Small intestine (tissue), 7 donors: ENCODE results near the gene GPC1. TPM values are rescaled to one million over a fixed set of nuclear protein-coding genes. Genes with fewer than 3 reads are reported as not detected.
"Not testable (repeated sequence)": the region's sequence is repeated elsewhere in the genome, so short reads cannot be mapped to it uniquely, and the experiment has no call there.

Experiments used
- DNase-seq, 2 donors: peaks; one replicate each; pipeline versions ENCODE4 v3.0.0 to v3.0.0-alpha.2; 2013
- FAIRE-seq: peaks from 2 replicates; lab custom pipeline; 2012; peaks lifted over from hg19 to GRCh38; lab: Jason Lieb, UNC
- H3K27ac ChIP-seq, 3 donors: one replicate each; pipeline ENCODE4 v1.5.1; 2013; ENCODE audit warnings: low read length in 2 of 3, mild to moderate bottlenecking in 2 of 3, control low read depth in 1 of 3, inconsistent platforms in 1 of 3, low read depth in 1 of 3, moderate library complexity in 1 of 3
- H3K27me3 ChIP-seq, 3 donors: one replicate each; pipeline ENCODE4 v1.6.1; 2013; ENCODE audit warnings: low read length in 3 of 3, inconsistent platforms in 1 of 3; ENCODE audit not compliant: control insufficient read depth in 3 of 3, insufficient read depth in 3 of 3
- H3K36me3 ChIP-seq, 3 donors: one replicate each; pipeline ENCODE4 v1.6.1; 2013; ENCODE audit warnings: low read length in 3 of 3, inconsistent platforms in 1 of 3, low read depth in 1 of 3, mild to moderate bottlenecking in 1 of 3, moderate library complexity in 1 of 3; ENCODE audit not compliant: control insufficient read depth in 3 of 3, insufficient read depth in 2 of 3
- H3K4me1 ChIP-seq, 3 donors: one replicate each; pipeline ENCODE4 v1.6.1; 2013; ENCODE audit warnings: low read length in 2 of 3, inconsistent platforms in 1 of 3, low read depth in 1 of 3, mild to moderate bottlenecking in 1 of 3, moderate library complexity in 1 of 3; ENCODE audit not compliant: control insufficient read depth in 3 of 3, insufficient read depth in 2 of 3
- H3K4me3 ChIP-seq, 3 donors: one replicate each; pipeline ENCODE4 v1.5.1; 2013; ENCODE audit warnings: low read length in 3 of 3, control low read depth in 1 of 3, inconsistent platforms in 1 of 3, low read depth in 1 of 3, mild to moderate bottlenecking in 1 of 3, moderate library complexity in 1 of 3
- H3K9me3 ChIP-seq, 2 donors: one replicate each; pipeline ENCODE4 v1.6.1; 2013; ENCODE audit warnings: low read depth in 1 of 2, low read length in 1 of 2; ENCODE audit not compliant: control insufficient read depth in 2 of 2, insufficient read depth in 1 of 2
- WGBS, 3 donors: extraction: QIAGEN DNeasy Blood & Tissue Kit; methylation state at CpG; one replicate each; pipeline ENCODE4 v1.1.7; 2013; 5-methylcytosine and 5-hydroxymethylcytosine counted together
- polyA plus RNA-seq, 4 donors: library from polyadenylated mRNA; stranded (reverse) in 3 of 4; unstranded in 1 of 4; fragments of 200-250 nt in 3 of 4; fragments of 120-200 nt in 1 of 4; gene quantifications; one replicate each; pipeline versions ENCODE4 v1.2.1 to v1.2.3, GENCODE V29; 2013
- donor health status: healthy with polysubstance abuse.
- donor health status: control.
- donor health status: control.
- donor health status: Bipolar disorder and iron deficiency.
- donor health status: healthy.

GPC1 gene
- polyA plus RNA-seq, 4 donors: 0.89 to 15.5 (median 4.8) TPM

DNA sequence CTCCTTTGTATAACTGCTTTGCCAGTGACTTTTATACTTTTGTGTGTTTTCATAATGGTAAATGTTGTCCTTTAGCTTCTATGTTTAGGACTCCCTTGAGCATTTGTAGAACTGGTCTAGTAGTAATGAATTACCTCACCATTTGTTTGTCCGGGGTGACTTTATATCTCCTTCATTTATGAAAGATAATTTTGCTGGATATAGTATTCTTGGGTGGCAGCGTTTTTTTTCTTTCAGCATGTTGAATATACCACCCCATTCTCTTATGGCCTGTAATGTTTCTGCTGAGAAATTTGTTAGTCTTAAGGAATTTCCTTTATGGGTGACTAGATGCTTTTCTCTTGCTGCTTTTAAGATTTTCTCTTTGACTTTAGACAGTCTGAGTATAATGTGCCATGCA, 56.0 kb downstream of the GPC1 start:
- Histone ChIP-seq H3K36me3 (peaks cover 0 to 3% (median 2%) of the 10 kb centered on the region in 3 donors), H3K4me3 (no peak overlapping the region), H3K27ac (no peak overlapping the region), H3K4me1 (no peaks in the 10 kb centered on the region), H3K9me3 (peaks cover 0 to 20% of the 10 kb centered on the region in 2 donors), H3K27me3 (no peaks in the 10 kb centered on the region)
- FAIRE-seq (no peak), DNase-seq (no peak)
- WGBS, 3 donors: 71 to 83% (median 79%) methylated on average over 2 of the region's 2 CpGs

DNA sequence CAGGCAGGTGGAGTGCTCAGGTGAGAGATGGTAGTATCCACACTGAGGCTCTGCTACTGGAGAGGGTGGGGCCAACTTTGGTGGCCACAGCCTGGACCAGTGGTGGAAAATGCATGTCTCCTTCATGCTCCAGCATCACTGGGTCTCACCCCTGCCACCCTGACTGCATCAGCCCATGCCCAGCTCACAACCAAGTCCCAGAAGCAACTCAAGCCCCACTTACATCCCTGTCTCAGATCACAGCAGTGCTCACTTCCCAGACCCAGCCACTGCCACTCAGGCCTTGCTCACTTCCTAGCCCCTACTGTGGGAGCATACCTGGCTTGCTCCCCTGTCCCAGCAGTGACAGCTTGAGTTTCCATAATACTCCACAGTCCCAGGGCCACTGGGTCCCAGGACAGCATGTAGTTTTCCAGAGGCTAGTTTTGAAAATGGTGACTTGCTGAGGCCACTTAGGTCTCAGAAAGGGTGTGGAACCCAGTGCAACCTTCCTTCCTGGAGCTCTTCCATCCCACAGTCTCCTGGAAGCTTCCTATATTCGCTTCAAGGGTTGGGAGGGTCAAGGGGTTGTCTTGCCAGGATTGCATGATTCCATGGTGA, 58.8 kb downstream of the GPC1 start:
- H3K9me3 ChIP-seq: peaks cover 0 to 19% of the 10 kb centered on the region in 2 donors
- no peak overlapping the region for H3K27ac ChIP-seq
- no peaks in the 10 kb centered on the region for H3K4me1 ChIP-seq
- WGBS, 3 donors: 83 to 100% (median 88%) methylated on average over 1 of the region's 1 CpG
- DNase-seq: no peak
- no peak for FAIRE-seq
- H3K4me3 ChIP-seq: no peak overlapping the region
- H3K36me3 ChIP-seq: peaks cover 0 to 16% (median 5%) of the 10 kb centered on the region in 3 donors
- no peaks in the 10 kb centered on the region for H3K27me3 ChIP-seq

- 82 to 91% (median 86%) methylated on average over 11 of the region's 11 CpGs for WGBS, 3 donors
- not testable (repeated sequence) for FAIRE-seq
These were observed 59.5 kb downstream of the GPC1 start for GRCh38 chr2:240494942-240495341.

GRCh38 chr2:240497082-240497481, 61.6 kb downstream of the GPC1 start:
- Histone ChIP-seq H3K9me3 (peaks cover 0 to 15% of the 10 kb centered on the region in 2 donors), H3K36me3 (peaks cover 0 to 25% (median 9%) of the 10 kb centered on the region in 3 donors)
- FAIRE-seq, DNase-seq, H3K4me1 ChIP-seq, H3K4me3 ChIP-seq, H3K27me3 ChIP-seq, H3K27ac ChIP-seq: not testable (repeated sequence)
- 96 to 99% (median 98%) methylated on average over 7 of the region's 7 CpGs for WGBS, 3 donors

More at GRCh38 chr2:240494942-240495341, 59.5 kb downstream of the GPC1 start:
- H3K27me3 ChIP-seq, H3K4me3 ChIP-seq, H3K27ac ChIP-seq, H3K4me1 ChIP-seq, DNase-seq: not testable (repeated sequence)
- Histone ChIP-seq H3K36me3 (peaks cover 0 to 20% (median 8%) of the 10 kb centered on the region in 3 donors), H3K9me3 (peaks cover 0 to 19% of the 10 kb centered on the region in 2 donors)

GRCh38 chr2:240498171-240498957, 62.9 kb downstream of the GPC1 start:
- FAIRE-seq (no peak), DNase-seq (no peak)
- H3K27me3 ChIP-seq: no peaks in the 10 kb centered on the region
- H3K4me3 ChIP-seq: no peak overlapping the region
- peaks cover 0 to 9% of the 10 kb centered on the region in 2 donors for H3K9me3 ChIP-seq
- H3K27ac ChIP-seq: no peak overlapping the region
- no peaks in the 10 kb centered on the region for H3K4me1 ChIP-seq
- peaks cover 0 to 25% (median 9%) of the 10 kb centered on the region in 3 donors for H3K36me3 ChIP-seq
- 89 to 95% (median 91%) methylated on average over 13 of the region's 13 CpGs for WGBS, 3 donors

DNA sequence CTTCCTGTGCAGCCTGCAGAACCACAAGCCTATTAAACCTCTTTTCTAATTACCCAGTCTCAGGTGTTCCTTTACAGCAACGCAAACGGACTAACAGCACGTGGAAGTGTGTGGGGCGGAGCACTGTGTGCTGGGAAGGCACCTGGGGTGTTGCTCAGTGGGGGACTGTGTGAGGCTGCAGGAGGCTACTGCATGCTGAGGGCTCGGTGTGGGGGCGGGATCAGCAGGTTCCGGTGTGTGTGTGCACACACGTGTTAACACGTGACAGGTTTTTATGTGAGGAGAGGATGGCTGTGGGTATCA, 63.4 kb downstream of the GPC1 start:
- DNase-seq: no peak
- Histone ChIP-seq H3K27me3 (no peaks in the 10 kb centered on the region), H3K36me3 (peaks cover 0 to 25% (median 9%) of the 10 kb centered on the region in 3 donors), H3K27ac (no peak overlapping the region), H3K4me3 (no peak overlapping the region), H3K4me1 (no peaks in the 10 kb centered on the region), H3K9me3 (peaks cover 0 to 4% of the 10 kb centered on the region in 2 donors)
- no peak for FAIRE-seq
- 93 to 95% (median 95%) methylated on average over 9 of the region's 9 CpGs for WGBS, 3 donors

DNA sequence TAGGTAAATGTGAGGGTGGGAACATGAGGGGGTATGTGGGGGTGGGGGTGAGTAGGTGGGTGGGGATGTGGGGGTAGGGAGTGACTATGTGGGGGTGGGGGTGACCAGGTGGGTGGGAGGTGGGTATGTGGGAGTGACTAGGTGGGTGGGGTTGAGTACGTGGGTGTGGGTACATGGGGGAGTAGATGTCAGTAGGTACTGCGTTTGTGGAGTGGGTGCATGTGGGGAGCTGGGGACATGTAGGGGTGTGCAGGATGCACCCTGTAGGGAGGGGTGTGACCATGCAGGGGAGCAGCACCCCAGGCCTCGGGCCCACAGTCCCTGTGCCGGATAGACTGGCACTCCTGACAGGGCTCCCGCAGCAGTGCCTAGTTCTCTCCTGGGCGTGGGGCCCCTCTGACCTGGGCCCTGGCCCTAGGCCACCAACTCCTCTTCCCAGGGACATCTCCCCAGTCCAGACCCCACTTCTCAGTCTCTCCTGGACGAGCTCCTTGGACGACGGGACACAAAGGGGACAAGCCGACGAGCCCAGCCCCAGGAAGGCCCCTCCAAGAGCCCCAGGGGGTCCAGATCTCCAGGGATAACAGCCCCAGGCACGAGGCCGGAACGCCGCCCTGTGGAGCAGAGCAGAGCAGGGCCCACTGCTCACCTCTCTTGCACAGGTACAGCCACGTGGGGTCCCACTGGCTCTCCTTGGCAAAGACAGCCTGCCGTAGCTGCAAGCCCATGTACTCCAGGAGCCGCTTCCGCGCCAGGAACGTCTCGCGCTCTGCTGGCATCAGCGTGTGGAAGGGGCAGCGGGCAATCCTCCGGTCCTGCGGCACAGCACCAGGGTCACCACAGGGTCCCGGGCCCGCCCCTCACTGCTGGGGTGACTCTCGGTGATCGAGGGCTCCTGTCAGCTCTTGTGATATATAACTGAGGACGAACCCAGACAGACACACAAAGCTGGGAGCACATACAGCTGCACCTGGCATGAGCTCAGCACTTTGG, 64.1 kb downstream of the GPC1 start:
- FAIRE-seq (no peak), DNase-seq (no peak)
- Histone ChIP-seq H3K9me3 (no peaks in the 10 kb centered on the region), H3K36me3 (peaks cover 0 to 21% (median 9%) of the 10 kb centered on the region in 3 donors), H3K4me1 (no peaks in the 10 kb centered on the region), H3K27ac (no peak overlapping the region), H3K4me3 (no peak overlapping the region), H3K27me3 (no peaks in the 10 kb centered on the region)
- whole genome bisulfite sequencing, 3 donors: 90 to 96% (median 93%) methylated on average over 30 to 32 of the region's 32 CpGs
